HK-2 (cell line): Measurements from ENCODE around the gene SLC36A3.
"Not testable (repeated sequence)": the region's sequence is repeated elsewhere in the genome, so short reads cannot be mapped to it uniquely, and the experiment has no call there.

Source experiments
- DNase-seq: peaks from one replicate; pipeline ENCODE4 v3.0.0-alpha.2; 2018; ENCODE audit not compliant: unreplicated experiment

The SLC36A3 gene

DNA sequence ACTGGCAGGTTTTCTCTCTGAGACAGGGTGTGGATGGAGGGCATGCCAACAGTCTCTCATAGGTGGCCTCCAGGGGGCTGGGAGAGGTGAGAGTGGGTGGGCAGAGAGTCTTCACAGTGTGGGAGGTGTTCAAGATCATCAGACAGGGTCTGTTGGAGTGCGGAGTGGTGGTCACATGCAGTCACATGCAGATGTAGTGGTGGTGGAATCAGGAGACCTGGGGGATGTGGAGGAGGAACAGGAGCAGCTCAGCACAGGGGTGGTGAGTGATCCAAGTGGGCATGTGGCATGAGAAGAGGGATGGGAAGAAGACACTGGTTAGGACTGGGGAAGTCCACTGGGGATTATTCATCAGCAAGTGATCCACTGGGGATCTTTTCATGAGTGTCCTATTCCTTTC is 44.8 kb downstream of the SLC36A3 start:
- no peak for DNase-seq

DNA sequence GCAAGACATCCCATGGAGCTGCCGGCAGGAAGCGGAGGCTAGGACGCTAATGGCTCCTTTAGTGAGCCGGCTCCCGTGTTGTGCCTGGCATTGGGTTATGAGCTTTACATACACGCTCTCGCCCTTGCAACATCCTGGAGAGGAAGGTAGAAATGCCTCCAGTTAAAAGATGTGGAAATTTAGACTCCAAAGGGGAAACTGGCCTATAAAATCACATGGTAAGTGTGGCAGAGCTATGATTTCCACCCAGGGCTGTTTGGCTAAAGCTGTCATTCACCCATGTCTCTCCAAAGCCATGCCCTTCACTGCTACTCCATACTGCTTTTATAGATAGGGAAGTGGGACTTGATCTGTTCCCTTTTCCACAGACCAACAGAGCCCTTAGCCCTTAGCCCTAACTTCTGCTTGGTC is 45.4 kb downstream of the SLC36A3 start:
- DNase-seq = no peak

DNA sequence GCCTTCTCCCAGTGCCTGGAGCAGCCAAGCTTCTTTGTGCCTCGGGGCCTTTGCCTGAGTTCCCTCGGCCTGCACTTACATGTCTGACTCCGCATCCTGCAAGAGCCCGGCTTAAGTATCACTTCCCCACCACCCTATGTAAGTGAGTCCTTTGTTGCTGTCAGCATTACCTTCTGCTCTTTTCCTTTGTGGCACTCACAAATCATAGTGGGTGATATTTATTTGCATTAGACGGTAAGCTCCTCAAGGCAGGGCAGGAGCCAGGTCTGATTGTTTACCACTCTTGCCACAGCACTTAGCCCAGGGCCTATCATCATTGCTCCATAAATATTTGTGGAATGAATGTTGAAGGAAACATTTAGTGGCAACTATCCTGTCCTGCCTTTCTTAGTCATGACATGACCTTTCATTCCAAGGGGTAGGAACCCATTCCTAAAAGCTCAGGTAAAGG is 45.8 kb downstream of the SLC36A3 start:
- DNase-seq = no peak

DNA sequence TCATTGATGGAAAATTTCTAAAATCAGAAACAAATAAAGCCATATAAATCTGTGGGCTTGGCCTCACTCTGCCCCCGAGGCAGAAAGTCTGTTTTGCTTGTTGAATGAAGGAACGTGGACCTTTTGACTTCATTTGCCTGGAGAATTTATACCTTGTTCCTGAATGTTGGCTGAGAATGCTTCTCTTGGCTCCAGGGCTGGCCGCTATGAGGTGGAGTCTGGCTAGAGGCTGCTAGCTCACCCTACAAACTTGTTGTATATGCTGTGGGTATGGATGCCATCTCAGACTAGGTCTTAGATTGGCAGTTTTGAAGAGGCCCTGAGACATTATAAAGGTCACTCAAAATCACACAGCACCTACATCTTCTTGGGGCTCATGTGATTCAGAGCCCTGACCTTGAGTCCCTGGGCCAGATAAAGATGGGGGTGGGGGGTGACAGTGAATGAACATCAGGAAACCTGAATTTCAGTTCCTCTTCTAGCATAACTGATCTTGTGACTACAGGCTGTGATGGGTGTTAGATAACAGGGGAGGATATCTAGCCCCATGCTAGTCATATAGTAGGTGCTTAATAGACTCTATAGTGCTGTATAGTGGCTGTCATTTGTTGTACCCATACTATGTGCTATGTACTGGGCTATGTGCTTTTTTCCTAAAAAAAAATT is 47.8 kb downstream of the SLC36A3 start:
- no peak for DNase-seq

DNA sequence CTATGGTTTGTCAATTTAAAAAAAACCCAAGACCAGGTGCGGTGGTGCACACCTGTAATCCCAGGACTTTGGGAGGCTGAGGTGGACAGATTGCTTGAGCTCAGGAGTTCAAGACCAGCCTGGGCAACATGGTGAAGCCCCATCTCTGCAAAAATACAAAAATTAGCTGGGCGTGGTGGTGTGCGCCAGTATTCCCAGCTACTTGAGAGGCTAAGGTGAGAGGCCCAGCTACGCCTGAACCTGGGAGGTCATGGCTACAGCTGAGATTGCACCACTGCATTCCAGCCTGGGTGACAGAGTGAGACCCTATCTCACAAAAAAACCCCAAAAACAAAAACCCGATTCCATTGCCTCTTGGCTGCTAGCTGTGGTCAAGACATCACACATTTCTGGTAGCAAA is 48.6 kb downstream of the SLC36A3 start:
- not testable (repeated sequence) for DNase-seq

DNA sequence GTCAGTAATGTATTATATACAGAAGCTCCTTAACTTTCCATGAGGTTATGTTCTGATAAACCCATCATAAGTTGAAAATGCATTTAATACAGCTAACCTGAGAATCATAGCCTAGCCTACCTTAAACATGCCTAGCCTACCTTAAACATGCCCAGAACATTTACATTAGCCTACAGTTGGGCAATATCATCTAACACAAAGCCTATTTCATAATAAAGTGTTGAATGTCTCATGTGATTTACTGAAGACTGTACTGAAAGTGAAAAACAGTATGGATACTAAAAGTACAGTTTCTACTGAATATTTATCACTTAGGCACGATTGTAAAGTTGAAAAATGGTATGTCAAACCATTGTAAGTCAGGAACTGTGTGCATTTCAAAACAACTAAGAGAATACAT is 49.0 kb downstream of the SLC36A3 start:
- DNase-seq = no peak

DNA sequence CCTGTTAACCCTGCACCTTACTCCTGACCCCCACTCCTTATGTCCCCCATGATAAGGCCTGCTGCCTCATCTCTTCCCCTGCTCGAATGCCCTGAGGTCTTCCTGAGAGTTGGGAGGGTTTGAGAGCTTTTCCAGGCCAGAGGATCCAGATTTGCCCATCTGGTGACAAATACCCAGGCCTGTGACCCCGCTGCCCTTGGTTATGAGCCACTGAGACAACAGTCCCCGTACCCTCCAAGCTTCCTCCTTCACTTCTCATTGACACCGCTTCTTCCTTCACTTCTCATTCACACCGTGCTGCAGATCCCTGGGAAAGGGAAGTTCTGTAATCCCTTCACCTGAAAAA is 50.0 kb downstream of the SLC36A3 start:
- no peak for DNase-seq

DNA sequence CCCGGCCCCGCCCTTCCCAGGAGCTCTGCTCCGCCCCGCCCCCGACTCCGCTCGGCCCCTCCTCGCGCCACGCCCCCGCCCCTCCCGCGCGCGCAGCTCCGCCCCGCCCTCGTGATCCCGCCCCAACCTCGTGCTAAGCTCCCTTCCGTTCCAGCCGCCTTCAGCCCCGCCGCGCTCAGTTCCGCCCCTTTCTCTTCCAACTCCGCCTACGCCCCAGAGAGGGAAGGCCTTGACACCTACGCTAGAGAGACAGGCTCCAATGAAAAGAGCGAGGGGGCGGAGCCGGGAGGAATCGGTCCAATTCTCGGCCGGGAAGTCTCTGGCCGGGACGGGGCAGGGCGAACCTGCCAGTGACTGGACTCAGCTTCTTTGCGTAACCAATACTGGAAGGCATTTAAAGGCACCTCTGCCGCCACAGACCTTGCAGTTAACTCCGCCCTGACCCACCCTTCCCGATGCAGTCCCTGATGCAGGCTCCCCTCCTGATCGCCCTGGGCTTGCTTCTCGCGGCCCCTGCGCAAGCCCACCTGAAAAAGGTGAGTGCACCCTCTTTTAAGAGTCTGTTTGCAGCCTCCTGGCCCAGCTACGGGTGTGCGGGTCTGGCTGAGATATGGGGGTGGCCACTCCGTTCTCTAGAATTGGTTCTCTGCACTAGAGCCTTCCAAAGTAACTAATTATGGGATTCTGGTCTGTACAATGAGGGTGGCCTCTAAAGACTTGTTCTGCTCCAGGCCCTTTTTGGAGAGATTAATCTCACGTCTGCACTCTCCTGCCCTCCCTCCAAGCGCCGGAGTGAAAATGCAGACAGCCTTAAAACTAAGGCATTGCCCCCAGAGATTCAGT is 50.6 kb downstream of the SLC36A3 start, which contains the start of gene GM2A:
TSS of gene GM2A (plus strand) at position 424 of the 843 bp plus-strand sequence. CDS start at position 456, 32 bp downstream.
- peak; percentile 96 for DNase-seq

DNA sequence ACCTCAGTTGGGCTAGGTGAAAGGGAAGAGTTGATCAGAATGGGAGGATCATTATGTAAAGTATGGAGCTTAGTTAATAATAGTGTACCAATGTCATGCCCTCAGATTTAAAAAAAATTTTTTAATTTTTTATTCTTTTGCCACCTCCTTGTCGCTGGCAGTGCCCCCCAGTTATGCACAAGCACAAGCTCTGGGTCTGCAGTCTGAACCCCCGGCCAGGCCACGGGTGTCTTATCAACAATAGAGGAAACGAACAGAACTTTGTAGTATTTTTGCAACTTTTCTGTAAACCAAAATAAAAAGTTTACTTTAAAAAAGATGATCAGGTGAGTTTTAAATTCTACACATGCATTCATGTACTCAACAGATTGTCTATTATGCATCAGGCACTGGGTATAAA is 51.9 kb downstream of the SLC36A3 start:
- DNase-seq = no peak

DNA sequence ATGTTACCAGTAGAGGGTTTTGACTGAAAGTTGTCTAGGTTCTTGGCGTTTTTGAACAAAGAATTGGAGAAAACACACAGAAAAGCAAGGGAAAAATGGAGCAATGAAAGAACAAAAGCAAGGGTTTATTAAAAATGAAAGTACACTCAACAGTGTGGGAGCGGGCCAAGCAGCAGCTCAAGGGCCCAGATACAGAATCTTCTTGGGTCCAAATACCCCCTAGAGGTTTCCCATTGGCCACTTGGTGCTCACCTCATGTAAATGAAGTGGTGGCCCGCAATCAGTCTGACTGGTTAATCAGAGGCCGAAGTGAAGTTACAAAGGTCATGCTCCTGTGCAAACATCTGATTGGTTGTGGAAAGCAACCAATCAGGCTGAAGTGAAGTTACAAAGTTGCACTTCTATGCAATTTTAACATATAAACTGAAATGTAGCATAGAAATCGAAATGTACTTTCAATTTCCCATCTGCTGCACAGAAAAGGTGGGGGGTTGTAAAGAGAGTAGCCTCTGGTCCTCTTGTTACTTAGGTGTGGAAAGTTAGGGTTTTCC is 52.5 kb downstream of the SLC36A3 start:
- no peak for DNase-seq

DNA sequence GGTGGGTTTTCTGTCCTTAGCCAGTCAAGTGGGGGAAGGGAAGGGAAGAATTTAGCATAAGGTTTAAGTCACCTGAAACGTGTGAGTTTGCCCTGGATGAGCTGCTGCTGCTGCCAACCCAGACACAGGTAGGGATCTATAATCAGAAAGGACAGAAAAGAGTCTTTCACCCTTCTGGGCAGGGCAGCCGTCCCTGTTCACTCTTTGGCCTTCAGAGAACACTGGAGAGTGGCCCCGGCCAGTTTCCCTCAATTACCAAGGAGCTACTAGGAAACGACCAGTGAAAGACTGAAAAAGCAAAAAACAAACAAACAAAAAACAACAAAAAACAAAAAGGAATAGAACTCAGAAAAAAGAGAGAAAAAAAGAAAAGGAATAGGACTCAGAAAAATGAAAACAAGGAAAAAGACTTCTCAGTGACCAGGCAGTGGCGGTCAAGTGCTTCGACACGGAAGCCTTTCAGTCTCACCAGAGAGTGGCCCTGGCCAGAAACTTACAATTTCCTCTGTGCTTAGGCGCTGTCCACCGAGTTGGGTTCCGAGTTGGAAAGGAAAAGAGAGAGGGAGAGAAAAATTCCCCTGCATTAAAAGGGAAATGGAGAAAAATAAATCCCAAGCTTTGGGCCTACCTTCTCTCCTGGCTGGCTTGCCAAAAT is 53.1 kb downstream of the SLC36A3 start:
- DNase-seq = no peak

DNA sequence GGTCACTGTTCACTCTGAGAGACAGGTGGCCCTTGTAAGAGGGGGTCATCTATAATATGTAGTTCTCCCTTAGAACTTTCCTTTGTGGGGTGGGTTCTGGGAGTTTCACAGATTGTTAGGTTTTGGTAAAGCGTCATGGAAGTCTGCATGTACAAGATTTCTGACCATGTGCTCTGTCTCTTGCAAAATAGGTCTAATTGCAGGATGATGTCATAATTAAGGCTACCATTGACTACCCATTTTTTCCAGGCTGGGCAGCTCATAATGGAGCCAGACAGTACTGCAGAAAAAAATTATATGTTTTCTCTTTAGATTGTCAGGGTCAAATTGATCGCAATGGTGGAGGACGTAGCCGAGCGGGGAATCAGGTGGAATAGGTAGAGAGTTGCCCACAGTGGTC is 54.3 kb downstream of the SLC36A3 start:
- DNase-seq = no peak

DNA sequence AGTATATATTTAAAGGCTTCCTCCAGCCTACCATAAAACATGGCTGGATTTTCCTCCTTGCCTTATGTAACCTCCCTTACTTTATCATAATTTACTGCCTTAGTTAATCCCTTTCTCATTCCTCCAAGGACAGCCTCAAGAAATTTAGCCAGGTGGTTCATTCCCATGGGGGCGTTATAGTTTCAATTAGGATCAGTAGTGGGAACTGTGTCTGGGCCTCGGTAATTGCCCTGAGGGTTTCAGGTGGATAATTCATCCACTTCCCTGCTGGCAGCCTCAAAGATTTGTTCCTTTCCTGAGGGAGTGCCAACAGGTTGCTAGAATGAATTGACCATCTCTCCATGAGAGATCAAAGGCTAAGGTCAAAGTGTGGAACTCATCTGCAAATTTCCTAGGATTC is 54.9 kb downstream of the SLC36A3 start:
- DNase-seq = no peak

DNA sequence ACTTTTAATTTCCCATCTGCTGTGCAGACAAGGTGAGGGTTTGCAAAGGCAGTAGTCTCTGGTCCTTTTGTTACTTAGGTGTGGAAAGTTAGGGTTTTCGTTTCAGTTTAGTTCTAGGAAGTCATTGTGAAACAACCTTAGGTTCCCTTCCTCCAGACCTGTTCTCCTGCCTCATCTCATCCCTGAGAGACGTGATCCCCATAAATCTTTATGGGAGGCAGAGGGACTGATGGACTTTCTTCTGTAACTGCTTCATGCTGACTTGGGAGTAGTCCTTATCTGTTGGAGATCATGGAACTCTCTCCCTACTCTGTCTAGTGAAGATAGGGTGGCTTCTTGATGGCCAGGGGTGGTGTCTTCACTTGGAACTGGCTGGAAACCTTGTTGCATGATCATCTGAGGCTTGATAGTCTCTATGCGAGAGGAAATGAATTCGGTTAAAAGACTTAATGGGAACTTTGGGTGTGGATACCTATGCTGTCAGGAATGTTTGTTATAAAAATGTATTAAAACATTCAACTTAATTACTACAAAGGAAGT is 57.8 kb downstream of the SLC36A3 start:
- DNase-seq = no peak

DNA sequence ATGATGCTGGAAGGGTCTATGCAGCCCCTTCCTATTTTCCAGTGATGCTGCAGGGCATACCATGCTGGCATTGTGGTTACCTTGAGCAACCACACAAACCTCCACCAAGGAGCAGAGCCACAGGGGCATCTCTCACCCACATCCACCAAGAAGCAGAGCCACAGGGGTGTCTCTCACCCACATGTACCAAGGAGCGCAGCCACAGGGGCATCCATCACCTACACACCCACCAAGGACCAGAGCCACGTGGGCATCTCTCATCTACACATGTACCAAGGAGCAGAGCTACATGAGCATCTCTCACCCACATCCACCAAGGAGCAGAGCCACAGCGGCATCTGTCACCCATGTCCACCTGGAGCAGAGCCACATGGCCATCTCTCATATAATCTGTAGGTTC is 59.4 kb downstream of the SLC36A3 start:
- no peak for DNase-seq

DNA sequence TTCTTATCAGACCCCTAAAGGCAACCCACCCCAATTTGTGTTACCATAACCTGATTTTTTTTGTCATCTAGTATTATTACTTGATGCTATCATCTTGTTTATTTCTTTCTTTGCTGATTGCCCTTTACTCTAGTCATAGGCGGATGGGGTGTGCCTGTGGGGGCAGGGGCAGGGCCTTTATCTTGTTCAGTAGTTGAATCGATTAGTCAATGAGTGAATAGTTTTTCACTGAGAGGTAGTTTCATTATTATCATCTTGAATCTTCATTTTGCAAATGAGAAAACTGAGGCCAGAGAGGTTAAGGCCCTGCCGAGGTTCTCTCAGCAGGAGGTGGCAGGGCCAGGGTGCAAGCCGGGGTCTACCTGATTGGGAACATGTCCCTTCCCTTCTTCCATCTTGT is 60.0 kb downstream of the SLC36A3 start:
- DNase-seq = no peak

DNA sequence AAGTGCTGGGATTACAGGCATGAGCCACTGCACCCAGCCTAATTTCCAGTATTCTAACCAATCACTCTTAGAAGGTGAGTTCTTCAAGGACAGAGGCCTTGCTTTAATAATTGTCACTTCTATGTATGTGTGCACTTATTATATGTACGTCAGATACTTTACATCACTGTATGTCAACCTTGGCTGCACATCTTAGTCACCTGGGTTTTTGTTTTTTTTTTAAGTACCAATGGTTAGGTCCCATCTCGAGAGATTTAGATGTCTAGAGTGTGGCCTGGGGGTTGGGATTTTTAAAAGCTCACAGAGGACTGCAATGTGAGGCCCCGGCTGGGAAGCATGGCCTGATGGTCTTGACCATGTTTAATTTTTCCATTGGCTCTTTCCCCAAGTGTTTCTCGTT is 60.4 kb downstream of the SLC36A3 start:
- DNase-seq = no peak

DNA sequence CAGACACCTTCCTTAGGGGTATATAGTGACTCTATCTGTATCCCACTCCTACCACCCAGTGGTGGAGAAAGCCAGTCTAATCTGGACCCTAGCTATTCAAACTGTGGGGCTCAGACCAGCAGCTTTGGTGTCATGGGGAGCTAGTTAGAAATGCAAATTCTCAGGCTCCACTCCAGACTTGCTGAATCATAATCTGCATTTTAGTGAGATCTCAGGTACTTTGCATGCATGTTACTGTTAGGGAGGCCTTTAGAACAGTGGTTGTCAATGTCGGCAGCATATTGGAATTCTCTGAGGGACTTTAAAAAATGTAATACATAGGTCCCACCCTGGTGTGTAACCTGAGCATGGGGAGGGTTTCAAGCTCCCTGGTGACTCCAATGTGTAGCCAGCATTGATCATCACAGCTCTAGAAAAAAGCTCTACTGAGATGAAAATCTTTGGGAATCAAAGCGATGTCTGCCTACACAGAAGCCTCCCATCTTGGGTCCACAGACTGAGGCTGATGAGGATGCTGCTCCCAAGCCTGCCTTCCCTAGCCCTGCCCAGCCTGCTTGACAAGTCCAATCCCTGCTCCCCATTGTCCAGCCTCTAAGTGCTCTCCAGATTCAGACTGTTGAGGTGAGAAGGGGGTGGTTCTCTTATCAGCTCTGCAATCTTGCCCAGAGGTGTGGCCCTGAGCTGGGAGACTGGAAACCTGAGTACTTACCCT is 62.5 kb downstream of the SLC36A3 start:
- no peak for DNase-seq

DNA sequence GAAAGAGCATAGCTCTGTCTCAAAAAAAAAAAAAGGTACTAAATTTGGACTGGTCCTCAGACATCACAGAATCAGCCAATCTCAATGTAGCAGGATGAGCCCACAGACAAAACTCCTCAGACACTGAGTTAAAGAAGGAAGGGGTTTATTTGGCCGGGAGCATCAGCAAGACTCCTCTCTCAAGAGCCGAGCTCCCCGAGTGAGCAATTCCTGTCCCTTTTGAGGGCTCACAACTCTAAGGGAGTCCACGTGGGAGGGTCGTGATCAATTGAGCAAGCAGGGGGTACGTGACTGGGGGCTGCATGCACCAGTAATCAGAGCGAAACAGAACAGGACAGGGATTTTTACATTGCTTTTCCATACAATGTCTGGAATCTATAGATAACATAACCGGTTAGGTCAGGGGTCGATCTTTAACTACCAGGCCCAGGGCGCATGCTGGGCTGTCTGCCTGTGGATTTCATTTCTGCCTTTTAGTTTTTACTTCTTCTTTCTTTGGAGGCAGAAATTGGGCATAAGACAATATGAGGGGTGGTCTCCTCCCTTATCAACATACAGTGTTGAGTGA is 63.2 kb downstream of the SLC36A3 start:
- DNase-seq = not testable (repeated sequence)

DNA sequence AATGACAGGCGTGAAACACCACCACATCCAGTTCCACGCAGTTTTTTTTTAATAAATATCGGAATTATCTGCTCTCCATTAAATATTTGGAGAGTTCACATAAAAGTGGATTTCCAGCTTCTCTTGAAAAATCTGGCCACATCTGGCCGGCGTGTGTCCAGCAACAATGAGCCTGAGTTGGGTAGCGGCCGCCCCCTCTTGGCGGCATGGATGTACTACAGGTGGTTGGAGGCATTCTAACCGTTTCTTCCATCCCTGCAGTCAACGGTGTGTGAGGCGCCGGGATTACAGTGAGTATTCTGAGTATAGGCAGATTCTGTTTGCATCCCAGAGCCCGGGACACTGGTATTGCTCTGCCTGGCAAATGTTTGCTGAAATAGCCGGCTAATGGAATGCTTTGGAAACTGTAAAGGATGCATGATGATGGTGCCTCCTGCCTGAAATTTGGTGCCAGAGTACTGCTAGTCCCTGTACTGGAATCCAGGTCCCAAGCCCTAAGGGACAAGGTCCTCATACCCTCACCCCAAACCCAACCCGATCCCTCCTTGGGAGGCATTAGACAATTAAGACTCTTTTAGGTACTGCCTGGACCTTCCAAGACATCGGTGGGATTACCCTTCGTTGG is 64.2 kb downstream of the SLC36A3 start:
- DNase-seq = no peak

DNA sequence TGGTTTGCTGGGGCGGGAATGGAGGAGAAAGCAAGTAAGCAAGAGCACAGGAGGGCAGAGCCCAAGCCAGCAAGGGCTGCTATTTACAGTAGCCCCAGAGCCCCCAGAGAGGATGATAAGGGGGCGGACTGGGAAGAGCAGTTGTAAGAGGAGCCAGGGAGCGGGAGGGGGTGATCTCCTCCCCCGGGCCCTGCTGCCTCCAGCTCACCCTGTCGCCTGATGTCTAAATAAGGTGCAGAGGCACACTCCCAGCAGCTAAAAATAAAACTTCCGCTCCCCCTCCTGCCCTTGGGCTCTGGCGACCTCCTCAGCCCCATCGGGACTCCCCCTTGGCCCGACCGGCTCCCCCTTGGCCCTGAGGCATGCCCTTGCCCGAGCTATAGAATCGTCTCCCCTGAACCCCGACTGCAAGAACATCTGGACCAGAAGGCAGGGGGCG is 65.2 kb downstream of the SLC36A3 start:
- DNase-seq = no peak
